DLD1 (cell line): ENCODE measurements around the gene DCPS.

Experiments
- in situ Hi-C: cut with HindIII; loops from 2 replicates; pipeline ENCODE4 v1.10.0; 2017; ENCODE audit warnings: low sequenced_read_pairs

DCPS gene

DNA sequence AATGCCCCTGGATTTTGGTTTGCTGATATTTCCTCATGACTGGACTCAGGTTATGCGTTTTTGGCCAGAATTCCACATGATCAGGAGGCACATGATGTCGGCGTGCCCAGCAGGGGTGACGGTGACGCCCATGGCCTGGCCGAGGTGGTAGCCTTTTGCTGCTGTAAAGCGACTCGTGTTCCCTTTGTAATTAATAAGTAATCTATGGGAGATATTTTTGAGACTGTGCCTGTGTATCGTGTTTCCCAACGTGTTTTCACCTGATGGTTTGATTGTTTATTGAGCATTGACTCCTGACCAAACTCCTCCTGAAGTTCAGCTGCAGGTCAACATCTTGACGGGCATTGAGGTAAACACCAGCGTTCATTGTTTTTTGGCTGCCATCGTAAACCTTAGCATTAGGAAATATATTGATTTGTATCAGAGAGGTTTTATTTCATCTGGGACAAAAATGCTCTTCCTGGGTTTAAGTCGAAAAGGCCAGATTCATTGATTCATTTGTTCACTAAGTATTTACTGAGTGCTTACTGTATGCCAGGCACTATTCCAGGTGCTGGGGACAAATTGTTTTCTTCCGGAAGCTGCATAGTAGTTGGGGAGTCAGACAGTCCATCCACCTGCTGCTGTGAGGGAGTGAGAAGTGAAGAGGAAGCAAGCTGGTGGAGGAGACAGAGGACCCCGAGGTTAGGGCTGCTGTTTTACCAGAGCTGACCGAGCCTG, 23.6 kb downstream of the DCPS start:
- in situ Hi-C loops = no loop called here

DNA sequence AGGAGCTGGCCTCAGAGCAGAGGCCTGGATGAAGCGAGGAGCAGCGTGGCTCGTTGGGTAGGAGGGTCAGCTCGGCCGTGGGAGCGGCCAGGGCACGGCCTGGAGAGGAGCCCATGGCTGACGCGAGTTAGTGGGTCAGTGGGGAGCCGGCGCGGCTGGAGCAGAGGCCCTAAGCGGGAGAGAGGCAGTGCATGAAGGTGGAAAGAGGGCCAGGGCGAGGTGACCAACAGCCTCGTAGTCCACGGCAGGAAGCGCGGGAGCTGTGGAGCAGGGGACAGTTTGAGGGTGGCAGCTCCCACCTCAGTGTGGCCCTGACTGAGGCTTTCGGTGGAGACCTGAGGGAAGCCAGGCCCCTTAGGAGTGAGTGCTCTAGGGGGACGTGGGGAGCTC, 24.1 kb downstream of the DCPS start:
- in situ Hi-C loops = no loop called here

- in situ Hi-C loops = no loop called here
These were observed 24.6 kb downstream of the DCPS start for GRCh38 chr11:126328444-126328843.

GRCh38 chr11:126328938-126329643, 25.2 kb downstream of the DCPS start:
- in situ Hi-C loops = no loop called here

DNA sequence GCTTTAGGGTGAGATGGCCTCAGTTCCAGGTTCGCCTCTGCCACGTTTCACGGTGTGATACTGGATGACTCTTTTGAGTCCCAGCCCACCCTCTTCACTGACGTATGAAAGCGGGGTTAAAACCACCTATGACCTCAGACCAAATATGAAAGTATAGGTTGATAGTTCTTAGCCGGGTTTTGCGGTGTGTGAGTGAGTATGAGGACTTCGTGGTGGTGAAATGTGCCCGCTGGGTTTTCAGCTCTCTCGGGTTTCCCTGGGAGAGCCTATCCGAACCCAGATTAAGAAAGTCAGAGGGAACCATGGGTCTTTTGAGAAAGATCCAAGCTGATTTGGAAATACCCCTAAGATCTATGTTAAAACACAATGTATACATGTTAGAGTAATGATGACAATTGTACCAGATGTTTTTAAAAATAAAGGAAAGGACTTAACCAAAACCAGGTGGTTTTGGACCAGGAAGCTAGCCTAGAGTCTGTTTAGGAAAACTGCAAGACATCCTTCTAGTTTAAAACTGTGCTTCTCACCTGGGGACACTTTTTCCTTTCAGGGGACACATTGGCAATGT, 25.9 kb downstream of the DCPS start:
- in situ Hi-C loops = no loop called here

DNA sequence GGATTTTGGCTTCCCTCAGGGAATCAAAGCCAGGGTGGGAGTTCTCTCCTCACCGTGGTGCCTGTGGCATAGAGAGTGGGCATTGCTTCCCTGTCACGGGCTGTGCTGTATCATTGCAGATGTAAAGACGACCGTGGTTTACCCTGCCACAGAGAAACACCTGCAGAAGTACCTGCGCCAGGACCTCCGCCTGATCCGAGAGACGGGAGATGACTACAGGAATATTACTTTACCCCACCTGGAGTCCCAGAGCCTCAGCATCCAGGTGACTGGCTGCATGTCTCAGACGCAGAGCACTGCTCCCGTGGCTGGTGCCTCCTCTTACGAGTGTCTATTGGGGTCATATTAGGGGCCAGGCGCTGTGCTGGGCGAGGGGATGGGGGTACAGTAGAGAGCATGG, 27.4 kb downstream of the DCPS start:
- in situ Hi-C loops = no loop called here

DNA sequence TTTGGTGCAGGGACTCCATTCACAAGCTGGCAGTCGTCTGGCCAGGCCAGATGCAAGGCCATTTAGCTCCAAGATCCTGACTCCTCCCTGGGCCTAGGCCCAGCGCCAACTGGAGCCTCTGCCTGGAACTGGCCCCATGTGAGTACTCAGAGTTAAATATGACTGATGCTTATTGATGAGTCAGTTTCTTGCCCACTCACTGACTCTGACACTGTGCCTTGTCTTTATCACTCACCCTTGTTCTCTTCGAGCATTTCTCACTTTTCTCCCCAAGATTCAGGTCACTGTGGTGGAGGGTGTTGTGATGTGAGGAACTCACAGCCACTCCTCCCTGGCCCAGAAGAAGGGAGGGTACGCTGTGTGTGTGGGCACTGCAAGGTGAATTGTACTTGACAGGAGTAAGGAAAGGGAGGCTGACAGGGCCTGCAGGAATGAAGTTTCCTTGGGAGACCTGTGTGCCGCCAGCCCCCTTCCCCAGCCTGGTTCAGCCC, 28.4 kb downstream of the DCPS start:
- in situ Hi-C loops = no loop called here

GRCh38 chr11:126333142-126333541, 29.3 kb downstream of the DCPS start:
- in situ Hi-C loops = no loop called here

GRCh38 chr11:126334659-126335462, 31.0 kb downstream of the DCPS start:
- in situ Hi-C loops = no loop called here

DNA sequence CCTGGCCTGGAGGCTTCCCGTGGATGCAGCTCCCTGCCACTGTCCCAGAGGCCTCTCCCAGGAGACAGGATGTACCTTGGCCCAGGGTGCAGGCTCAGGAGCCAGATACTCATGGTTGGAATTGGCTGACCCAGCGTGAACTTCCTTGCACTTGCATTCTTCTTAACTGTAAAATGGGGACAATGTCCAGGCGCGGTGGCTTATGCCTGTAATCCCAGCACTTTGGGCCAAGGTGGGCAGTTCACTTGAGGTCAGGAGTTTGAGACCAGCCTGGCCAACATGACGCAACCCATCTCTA, 31.6 kb downstream of the DCPS start:
- in situ Hi-C loops = no loop called here

DNA sequence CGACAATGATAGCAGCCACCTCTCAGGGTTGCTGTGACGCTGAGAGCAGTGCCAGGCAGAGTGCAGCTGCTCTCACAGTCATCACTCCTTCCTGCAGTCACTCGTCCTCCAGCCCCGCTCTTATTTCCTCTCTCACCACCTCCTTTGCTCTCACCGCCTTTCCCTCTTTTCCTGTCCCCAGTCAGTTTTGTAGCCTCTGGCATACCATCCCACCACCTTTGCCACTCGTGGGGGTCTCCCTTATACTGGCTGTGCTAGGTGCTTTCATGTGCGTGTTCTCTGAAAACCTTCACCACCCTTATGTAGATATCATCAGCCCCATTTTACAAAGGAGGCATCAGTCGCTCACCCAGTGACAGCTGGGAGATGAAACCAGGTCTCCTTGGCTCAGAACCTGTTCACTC, 32.3 kb downstream of the DCPS start:
- in situ Hi-C loops = no loop called here

GRCh38 chr11:126336671-126337101, 32.8 kb downstream of the DCPS start:
- in situ Hi-C loops = no loop called here

DNA sequence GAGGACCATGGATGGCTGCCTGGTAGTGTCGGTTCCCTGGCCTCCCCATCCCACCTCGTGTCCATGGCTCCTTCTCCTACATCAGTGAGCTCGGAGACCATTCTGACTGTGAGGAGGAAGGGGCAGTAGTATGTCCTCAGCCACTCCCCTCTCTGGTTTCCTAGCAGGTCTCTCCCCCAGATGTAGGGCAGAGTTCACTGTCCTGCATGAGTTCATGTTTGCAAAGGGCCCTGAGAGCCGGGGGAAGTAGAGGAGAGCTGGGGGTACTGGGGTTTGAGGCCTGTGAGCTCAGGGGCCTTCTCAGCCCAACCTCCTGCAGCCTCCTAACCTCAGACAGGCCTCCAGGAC, 33.2 kb downstream of the DCPS start:
- in situ Hi-C loops = no loop called here

- in situ Hi-C loops = no loop called here
These were observed 33.8 kb downstream of the DCPS start for GRCh38 chr11:126337474-126338241.

GRCh38 chr11:126338346-126339055, 34.6 kb downstream of the DCPS start:
- in situ Hi-C loops = no loop called here

DNA sequence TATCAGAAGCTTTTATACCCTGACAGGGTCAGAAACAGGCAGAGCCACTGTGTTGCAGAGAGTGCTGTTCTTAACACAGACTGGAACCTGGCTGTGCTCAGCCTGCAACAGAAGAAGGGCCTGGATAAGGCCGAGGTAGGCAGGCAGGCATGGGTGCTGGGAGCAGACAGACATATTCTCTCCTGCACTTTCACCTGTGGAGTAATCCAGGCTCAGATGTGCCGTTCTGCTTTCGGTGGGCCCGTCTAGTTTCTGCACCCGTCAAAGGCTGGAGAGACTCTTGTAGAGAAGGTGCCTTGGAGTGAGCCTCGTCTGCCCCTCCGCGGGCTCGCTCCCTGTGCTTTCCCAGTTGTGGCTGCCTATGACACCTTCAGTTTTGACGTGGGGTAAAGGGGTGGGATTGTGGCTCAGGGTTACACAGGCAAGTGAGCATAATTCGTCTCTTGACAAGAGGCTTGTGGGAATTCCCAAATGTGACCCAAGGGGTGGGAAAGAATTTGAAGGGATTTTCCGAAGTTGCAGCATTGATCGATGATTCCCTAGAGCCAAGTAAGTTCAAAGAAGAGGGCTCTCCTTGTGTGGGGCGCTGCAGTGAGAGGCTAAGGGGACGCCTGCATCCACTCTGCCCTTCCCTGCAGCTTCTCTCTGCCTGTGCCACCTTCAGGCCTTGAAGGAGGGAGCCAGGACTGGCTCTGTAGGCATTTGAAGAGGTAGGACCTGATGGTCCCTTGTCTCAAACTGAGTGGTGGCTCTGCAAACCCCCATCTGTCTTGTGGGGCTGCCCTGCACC, 35.4 kb downstream of the DCPS start:
- in situ Hi-C loops = no loop called here

DNA sequence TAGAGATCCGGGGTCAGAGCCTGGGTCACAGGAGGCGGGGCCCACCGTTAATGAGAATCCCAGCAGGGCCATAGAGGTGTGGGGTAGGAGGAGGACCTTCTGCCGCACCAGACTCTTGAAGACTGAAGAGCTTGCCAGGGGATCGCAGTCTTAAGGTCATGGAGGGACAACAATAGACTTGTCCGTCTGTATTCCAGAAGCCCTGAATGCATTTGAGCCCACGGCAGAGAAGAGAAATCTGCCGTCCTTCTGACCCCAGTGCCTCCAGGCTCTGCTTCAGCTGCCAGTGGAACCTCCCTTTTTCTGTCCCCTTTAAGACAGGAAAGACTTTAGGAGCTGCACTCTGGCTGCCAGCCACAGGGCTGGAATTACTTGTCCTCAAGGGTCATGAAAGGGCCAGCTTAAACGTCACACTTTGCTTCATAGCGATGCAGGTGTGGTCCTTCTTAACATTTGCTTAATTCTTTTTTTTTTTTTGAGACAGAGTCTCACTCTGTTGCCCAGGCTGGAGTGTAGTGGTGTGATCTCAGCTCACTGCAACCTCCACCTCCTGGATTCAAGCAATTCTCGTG, 36.1 kb downstream of the DCPS start:
- in situ Hi-C loops = no loop called here

DNA sequence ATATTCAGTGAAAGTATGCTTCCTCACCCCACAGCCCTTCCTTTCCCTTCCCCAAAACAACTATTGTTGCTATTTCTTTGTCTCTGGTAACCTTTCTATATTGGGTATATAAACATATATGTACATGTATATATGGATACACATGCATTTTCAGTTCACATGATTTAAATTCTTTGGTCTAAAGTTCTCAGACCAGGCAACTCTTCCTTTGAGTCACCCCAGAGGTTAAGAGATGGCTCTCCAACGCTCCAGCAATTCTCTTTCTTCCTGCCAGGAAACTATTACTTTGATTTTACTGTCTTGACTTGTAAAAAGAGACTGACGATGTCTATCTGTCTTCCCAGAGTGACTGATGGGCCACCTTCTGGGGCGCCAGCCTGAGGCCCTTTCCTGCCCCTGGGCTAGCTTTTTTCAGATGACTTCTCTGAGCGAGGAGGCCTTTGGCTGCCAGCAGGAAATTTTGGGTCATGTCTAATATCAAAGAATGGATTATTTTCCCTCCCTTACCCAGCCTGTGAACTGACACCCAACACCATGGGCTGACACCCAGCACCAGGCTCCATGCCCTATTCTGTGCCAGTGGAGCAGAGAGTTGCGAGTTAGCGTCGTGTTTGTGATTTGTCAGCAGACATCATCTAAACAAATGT, 37.2 kb downstream of the DCPS start:
- in situ Hi-C loops = no loop called here

DNA sequence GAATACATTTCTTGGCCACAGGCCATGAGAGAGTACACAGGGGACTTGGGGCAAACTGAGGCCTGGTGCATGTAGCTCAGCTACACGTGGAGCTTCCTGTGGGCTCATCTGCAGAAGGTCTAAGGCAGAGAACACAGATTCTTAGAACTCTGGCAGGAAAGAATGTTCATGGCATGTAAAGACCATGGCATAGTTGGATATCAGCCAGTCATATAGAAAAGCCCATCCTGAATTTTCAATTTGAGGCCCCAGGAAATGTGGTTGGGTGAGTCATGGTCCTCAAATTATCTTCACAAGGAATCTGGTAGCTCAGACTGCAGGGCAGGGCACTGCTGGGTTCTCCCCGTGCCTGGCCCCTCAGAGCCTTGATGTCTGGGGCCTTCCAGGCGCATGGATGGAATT, 37.9 kb downstream of the DCPS start:
- in situ Hi-C loops = no loop called here
